HepG2 (cell line): Measurements from ENCODE around the gene SH3YL1. TPM values are rescaled to one million over a fixed set of nuclear protein-coding genes. Genes with fewer than 3 reads are reported as not detected.

ENCODE experiments used
- CSRNP1 ChIP-seq: sonication (generic); formaldehyde crosslinking; IDR thresholded peaks from 2 replicates; pipeline ENCODE4 v1.8.1; 2023; ENCODE audit warnings: mild to moderate bottlenecking, missing genetic modification reagents
- E2F2 ChIP-seq: sonication (generic); formaldehyde crosslinking; IDR thresholded peaks from 2 replicates; pipeline ENCODE4 v1.4.0; 2020; ENCODE audit warnings: missing genetic modification reagents, borderline replicate concordance
- NR2F6 ChIP-seq, 2 experiments: IDR thresholded peaks; 2 replicates each; pipeline ENCODE4 v1.6.1; 2016; ENCODE audit warnings: antibody characterized with exemption in 1 of 2, mild to moderate bottlenecking in 1 of 2
- POLR2AphosphoS2 ChIP-seq: IDR thresholded peaks from 2 replicates; pipeline ENCODE4 v1.6.1; 2011; ENCODE audit warnings: low read depth, low read length, improper control_type of control experiment
- PPARG ChIP-seq: conservative IDR thresholded peaks from 2 replicates; pipeline ENCODE4 v1.6.1; 2016; ENCODE audit warnings: missing biosample characterization, missing genetic modification reagents
- RFXANK ChIP-seq: IDR thresholded peaks from 2 replicates; pipeline ENCODE4 v1.6.1; 2016
- SRF ChIP-seq: IDR thresholded peaks from 2 replicates; pipeline ENCODE4 v1.6.1; 2011; ENCODE audit warnings: mild to moderate bottlenecking, low read depth, low read length, moderate library complexity
- ZBTB26 ChIP-seq: IDR thresholded peaks from 2 replicates; pipeline ENCODE4 v1.6.1; 2016; ENCODE audit warnings: missing compliant biosample characterization, missing genetic modification reagents, borderline replicate concordance
- ZC3H13 ChIP-seq: sonication (generic); formaldehyde crosslinking; IDR thresholded peaks from 2 replicates; pipeline ENCODE4 v1.8.1; 2023; ENCODE audit warnings: mild to moderate bottlenecking, missing genetic modification reagents, moderate library complexity
- ZKSCAN1 ChIP-seq: fragments of 150-350 bp; IDR thresholded peaks from 2 replicates; pipeline ENCODE4 v1.6.1; 2014; ENCODE audit warnings: low read length
- ZNF224 ChIP-seq: sonication (generic); formaldehyde crosslinking; IDR thresholded peaks from 2 replicates; pipeline ENCODE4 v1.5.0; 2020; ENCODE audit warnings: mild to moderate bottlenecking, missing genetic modification reagents
- ZNF33A ChIP-seq: sonication (generic); formaldehyde crosslinking; IDR thresholded peaks from 2 replicates; pipeline ENCODE4 v1.5.1; 2020; ENCODE audit warnings: missing genetic modification reagents, mild to moderate bottlenecking, moderate library complexity, borderline replicate concordance
- ZNF609 ChIP-seq: sonication (generic); formaldehyde crosslinking; IDR thresholded peaks from 2 replicates; pipeline ENCODE4 v1.4.0; 2020; ENCODE audit warnings: mild to moderate bottlenecking, missing genetic modification reagents, borderline replicate concordance
- ZNF674 ChIP-seq: sonication (generic); formaldehyde crosslinking; IDR thresholded peaks from 2 replicates; pipeline ENCODE4 v1.5.0; 2020; ENCODE audit warnings: low read depth, mild to moderate bottlenecking, missing genetic modification reagents
- polyA plus RNA-seq, 8 experiments: library from polyadenylated mRNA; depleted of rRNA in 3 of 8; stranded (reverse) in 7 of 8; unstranded in 1 of 8; fragments of >200 nt; fragmentation: Illumina TruSeq in 4 of 8; extraction: Trizol in 4 of 8; gene quantifications; 2 replicates each; pipeline versions ENCODE4 v1.2.1 to v1.2.3, GENCODE V29; 2011 to 2016; ENCODE audit warnings: low read depth in 4 of 8, missing spikeins in 1 of 8, mixed read lengths in 1 of 8; ENCODE audit not compliant: insufficient read depth in 1 of 8
- total RNA-seq, 5 experiments: library from RNA; depleted of rRNA; stranded (reverse); fragments of >200 nt; fragmentation: Illumina TruSeq; extraction: Trizol; gene quantifications; 2 replicates each; pipeline ENCODE4 v1.2.3, GENCODE V29; 2016; ENCODE audit warnings: low read depth in 1 of 5
- TF ChIP-seq, protein P1 (sequence below): sonication (generic); formaldehyde crosslinking; IDR thresholded peaks from 2 replicates; pipeline ENCODE4 v1.9.0; 2021; ENCODE audit warnings: missing genetic modification reagents, mild to moderate bottlenecking, borderline replicate concordance
- TF ChIP-seq, protein P2 (sequence below): IDR thresholded peaks from 2 replicates; pipeline ENCODE4 v1.6.1; 2016

The SH3YL1 gene
- total and polyA plus RNA-seq, 2 of the 13 experiments (the other 11 are each of a cell fraction or from before 2014, with no cell fraction given) = 13.0 to 48.2 TPM

GRCh38 chr2:249538-250042, 14.2 kb downstream of the SH3YL1 start (continued):
- TF ChIP-seq ZNF609 (CRISPR knock-in tag) (peak; percentile 96; the same call in 1 of the 2 replicates), NR2F6 (IDR thresholded peaks at IDR 0.05) (peak; percentile 96), NR2F6 (CRISPR knock-in tag; IDR thresholded peaks at IDR 0.05) (peak; percentile 97), ZNF224 (CRISPR knock-in tag) (no peak), RFXANK (CRISPR knock-in tag) (no peak), E2F2 (no peak), ZNF674 (CRISPR knock-in tag) (no peak), POLR2AphosphoS2 (no peak), SRF (no peak), ZNF33A (CRISPR knock-in tag) (no peak), ZBTB26 (peak; percentile 71; the same call in 1 of the 2 replicates), ZKSCAN1 (no peak), PPARG (CRISPR knock-in tag) (peak; percentile 84), CSRNP1 (CRISPR knock-in tag) (peak; percentile 89; the same call in 1 of the 2 replicates), ZC3H13 (no peak)
- TF ChIP-seq, protein P1, sequence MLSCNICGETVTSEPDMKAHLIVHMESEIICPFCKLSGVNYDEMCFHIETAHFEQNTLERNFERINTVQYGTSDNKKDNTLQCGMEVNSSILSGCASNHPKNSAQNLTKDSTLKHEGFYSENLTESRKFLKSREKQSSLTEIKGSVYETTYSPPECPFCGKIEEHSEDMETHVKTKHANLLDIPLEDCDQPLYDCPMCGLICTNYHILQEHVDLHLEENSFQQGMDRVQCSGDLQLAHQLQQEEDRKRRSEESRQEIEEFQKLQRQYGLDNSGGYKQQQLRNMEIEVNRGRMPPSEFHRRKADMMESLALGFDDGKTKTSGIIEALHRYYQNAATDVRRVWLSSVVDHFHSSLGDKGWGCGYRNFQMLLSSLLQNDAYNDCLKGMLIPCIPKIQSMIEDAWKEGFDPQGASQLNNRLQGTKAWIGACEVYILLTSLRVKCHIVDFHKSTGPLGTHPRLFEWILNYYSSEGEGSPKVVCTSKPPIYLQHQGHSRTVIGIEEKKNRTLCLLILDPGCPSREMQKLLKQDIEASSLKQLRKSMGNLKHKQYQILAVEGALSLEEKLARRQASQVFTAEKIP (CRISPR knock-in tag) = no peak
- TF ChIP-seq, protein P2, sequence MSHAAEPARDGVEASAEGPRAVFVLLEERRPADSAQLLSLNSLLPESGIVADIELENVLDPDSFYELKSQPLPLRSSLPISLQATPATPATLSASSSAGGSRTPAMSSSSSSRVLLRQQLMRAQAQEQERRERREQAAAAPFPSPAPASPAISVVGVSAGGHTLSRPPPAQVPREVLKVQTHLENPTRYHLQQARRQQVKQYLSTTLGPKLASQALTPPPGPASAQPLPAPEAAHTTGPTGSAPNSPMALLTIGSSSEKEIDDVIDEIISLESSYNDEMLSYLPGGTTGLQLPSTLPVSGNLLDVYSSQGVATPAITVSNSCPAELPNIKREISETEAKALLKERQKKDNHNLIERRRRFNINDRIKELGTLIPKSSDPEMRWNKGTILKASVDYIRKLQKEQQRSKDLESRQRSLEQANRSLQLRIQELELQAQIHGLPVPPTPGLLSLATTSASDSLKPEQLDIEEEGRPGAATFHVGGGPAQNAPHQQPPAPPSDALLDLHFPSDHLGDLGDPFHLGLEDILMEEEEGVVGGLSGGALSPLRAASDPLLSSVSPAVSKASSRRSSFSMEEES (CRISPR knock-in tag) = peak; percentile 83
